GM19351 (cell line): Measurements from ENCODE around the gene NKAP.
"Not testable (repeated sequence)": the region's sequence is repeated elsewhere in the genome, so short reads cannot be mapped to it uniquely, and the experiment has no call there.

Experiments used
- ATAC-seq: cut with Tn5 transposase; IDR thresholded peaks from one replicate; pipeline ENCODE4 v1.9.1; 2021; ENCODE audit warnings: mild to moderate bottlenecking, moderate library complexity; ENCODE audit not compliant: unreplicated experiment

Gene NKAP

GRCh38 chrX:119941336-119941735 lies 2.2 kb downstream of the NKAP start:
- ATAC-seq = no peak

DNA sequence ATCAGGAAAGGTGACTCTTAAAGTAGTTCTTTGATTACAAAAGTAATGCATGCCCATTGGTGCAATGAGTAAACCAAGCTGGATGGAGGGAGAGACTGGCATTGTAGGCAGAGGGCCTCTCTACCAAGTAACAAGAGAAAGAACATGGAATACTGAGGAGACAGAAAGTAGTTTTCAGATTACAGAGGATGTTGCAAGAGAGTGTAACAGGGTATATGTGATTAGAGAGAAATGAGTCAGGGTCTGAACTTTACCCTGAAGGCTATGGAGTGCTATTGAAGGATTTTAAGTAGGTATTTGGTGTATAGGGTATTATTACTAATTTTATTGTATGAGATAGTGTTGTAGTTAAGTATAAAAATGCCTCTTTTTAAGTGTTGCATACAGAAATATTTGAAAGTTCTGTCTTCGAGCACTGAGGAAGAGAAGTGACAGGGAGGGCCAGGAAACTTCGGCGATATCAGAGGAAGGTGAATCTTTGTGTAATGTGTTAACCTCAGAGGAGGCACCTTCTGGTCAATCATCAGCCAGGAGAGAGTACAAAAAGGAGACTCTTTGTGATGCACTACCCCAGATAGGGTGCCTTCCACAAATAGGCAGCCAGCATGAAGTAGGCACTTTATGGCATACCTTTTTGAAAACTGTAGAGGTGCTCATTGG lies 8.2 kb downstream of the NKAP start:
- no peak for ATAC-seq

DNA sequence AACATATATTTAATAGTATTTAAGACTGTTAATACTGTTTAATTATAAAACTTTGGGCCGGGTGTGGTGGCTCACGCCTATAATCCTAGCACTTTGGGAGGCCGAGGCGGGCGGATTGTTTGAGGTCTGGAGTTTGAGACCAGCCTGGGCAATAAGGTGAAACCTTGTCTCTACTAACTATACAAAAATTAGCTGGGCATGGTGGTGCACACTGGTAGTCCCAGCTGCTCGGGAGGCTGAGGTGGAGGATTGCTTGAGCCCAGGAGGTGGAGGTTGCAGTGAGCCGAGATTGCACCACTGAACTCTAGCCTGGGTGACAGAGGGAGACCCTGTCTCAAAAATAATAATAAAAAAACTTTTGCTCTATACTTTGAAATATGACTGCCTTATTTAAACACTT lies 21.2 kb downstream of the NKAP start:
- ATAC-seq = not testable (repeated sequence)

- no peak for ATAC-seq
Measured at GRCh38 chrX:119919835-119920585, 23.5 kb downstream of the NKAP start.

- ATAC-seq = no peak
Measured at GRCh38 chrX:119917877-119918276, 25.7 kb downstream of the NKAP start.

GRCh38 chrX:119916310-119916709 lies 27.2 kb downstream of the NKAP start:
- no peak for ATAC-seq

GRCh38 chrX:119900976-119901375 lies 42.6 kb downstream of the NKAP start:
- ATAC-seq = no peak

DNA sequence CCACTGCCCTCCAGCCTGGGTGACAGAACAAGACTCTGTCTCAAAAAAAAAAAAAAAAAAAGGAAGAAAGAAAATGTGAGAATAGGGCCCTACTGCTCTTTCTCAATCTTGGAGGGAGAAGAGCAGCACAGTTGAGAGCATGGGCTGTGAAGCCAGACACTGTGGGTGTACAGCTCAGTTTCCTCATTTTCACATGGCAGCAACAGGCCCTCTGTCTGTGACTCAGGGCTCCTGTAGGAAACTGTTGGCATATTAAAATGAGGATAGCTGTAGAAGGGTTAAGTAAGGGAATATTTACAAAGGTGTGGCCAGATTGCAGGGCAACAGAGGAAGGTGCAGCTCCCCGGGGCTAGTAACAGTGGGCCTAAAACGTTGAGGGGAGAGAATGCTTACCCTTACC lies 44.4 kb downstream of the NKAP start:
- no peak for ATAC-seq

DNA sequence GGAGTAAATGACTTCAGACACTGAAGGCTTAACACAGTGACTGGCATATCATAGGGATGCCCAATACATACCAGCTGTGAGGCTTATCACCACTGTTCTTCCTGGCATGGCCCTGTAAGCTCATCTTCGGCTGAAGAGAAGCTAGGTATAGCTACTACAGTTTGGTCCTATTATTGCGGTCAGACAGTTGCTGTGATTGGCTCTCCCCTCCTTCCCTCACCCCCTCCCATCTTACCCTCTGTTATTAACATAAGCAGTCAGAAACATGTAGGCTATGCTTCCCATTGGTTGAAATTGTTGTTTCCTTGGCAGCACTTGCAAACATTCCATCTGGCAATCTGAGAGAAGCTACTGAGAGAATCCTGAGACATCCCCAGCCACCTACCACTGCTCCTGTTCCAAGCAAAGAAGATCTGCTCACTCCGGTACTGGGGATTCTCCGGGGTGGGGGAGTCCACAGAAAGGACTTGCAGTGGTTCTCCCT lies 47.7 kb downstream of the NKAP start, which contains the start of gene AKAP14:
Gene AKAP14 (plus strand): TSS at position 51 of the 484 bp plus-strand sequence. CDS start 7,331 bp downstream, outside the sequence.
- ATAC-seq = no peak

DNA sequence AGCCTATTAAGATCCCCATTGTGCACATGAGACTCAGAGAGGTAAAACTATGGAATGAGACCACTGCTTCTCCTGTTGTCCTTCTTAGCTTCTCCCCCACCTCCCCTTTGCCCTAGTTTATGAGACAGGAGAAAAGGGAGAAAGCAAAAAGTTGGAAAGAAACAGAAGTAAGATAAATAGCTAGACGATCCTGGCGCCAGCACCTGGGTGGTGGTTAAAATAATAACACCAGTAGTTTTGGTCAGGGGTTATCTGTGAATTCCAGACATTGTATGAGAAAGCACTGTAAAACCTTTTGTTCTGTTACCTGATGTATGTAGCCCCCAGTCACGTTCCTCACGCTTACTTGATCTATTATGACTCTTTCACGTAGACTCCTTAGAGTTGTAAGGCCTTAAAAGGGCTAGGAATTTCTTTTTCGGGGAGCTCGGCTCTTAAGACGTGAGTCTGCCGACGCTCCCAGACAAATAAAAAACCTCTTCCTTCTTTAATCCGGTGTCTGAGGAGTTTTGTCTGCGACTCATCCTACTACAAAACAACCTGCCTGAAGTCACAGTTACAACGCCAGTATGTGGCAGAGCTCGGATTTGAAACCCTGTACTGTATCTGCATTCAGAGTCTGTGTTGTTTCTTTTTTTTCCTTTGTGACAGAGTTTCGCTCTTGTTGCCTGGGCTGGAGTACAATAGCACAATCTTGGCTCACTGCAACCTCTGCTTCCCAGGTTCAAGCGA lies 51.4 kb downstream of the NKAP start:
- ATAC-seq = not testable (repeated sequence)

DNA sequence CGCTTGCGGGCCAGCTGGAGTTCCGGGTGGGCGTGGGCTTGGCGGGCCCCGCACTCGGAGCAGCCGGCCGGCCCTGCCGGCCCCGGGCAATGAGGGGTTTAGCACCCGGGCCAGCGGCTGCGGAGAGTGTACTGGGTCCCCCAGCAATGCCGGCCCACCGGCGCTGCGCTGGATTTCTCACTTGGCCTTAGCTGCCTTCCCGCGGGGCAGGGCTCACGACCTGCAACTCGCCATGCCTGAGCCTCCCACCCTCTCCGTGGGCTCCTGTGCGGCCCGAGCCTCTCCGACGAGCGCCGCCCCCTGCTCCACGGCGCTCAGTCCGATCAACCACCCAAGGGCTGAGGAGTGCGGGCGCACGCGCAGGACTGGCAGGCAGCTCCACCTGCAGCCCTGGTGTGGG lies 52.9 kb downstream of the NKAP start:
- not testable (repeated sequence) for ATAC-seq

DNA sequence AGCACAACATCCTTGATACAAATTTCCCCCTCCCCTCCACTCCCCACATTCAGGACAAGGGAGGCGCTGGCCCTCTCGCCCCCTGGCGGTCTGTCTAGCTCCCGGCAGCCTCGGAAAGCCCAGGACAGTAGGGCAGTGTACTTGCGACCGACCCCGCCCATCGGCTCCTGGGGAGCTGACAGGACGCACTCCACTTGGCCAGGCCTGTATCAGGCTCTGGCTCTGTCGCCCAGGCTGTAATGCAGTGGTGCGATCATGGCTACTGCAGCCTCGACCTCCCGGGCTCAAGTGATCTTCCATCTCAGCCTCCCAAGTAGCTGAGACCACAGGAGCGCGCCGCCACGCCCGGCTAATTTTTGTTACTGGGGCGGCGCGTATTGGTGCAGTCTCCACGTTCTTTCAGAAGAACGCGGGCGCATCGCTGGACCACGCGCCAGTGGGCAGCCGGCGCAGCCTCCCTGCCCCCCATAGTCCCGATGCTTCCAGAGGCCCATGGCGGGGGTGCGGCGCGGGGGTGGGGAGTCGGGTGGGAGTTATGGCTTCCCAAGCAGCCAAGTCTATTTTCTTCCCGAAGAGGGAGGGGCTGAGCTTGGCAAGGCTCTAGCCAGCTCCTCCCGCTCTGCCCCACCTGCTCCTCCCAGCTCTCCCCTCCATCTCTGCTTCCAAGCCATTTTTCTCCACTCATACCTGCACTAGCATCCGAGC lies 55.7 kb downstream of the NKAP start:
- peak; percentile 89 for ATAC-seq

GRCh38 chrX:119885554-119886428 lies 57.8 kb downstream of the NKAP start:
- ATAC-seq = no peak

DNA sequence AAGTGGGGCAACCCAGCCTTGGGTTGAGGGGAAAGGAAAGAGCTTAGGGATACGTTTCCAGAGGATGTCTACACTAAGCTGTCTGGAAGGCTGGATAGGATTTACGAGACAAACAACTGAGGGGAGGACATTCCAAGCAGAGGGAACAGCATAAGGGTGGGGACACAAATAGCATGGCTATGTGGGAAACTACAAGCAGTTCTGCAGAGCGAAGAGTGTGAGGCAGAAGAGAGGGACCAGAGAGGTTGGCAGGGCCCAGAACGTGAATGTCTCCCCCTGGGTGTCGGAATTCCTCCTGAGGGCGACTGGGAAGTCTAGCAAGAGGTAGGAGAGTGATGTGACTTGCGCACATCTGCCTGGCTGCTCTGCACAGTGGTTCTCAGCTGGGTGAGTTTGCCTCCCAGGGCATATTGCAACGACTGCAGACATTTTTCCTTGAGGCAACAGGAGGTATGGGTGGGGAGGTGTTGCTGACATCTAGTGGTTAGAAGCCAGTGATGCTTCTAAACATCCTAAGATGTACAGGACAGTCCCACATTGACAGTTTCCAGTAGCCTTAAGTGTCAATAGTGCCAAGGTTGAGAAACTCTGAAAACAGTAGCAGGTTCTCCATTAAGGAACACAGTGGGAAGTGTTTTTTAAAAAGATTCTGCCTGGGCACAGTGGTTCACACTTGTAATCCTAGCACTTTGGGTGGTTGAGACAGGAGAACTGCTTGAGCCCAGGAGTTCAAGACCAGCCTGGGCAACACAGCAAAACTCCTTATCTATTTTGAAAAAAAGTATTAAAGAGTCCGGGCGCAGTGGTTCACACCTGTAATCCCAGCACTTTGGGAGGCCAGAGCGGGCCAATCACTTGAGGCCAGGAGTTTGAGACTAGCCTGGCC lies 62.8 kb downstream of the NKAP start:
- peak; percentile 86 for ATAC-seq

DNA sequence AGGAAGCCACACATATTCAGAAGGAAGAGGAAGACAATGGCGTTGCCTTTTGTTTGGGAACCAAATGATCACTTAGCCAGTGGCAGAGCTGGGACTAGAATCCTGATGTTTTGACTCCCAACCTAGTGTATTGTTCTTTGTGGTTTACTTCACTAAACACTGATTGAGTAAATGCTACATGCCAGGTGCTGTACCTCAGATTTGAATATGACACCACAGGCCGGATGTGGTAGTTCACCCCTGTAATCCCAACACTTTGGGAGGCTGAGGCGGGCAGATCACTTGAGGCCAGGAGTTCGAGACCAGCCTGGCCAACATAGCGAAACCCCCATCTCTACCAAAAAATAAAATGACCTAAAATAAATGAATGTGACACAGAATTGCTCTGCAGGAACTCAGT lies 63.5 kb downstream of the NKAP start:
- peak; percentile 61 for ATAC-seq

DNA sequence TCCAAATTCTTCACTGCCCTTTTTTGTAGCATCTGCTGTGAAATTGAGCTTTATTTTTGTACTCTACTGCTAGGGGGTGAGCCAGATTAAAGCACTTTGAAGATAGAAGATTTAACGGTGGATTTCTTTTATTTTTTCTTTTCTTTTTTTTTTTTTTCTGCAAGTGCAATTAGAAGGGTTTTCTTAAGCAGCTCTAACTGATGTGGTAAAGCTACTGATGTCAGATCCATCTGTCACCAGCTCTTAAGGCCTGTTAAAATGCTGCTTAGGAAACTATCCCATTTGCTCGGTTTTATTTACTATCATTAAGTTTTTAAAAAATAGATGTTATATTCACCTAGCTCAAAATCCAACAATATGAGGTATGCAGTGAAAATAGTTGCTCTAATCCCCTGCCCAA lies 64.8 kb downstream of the NKAP start:
- no peak for ATAC-seq

GRCh38 chrX:119871599-119872395 lies 71.8 kb downstream of the NKAP start, which contains the start of the genes NDUFA1 and RNF113A:
NDUFA1 (plus strand) TSS chrX:119871832; CDS start chrX:119871912, 80 bp downstream.
RNF113A (minus strand) TSS chrX:119871733; CDS start chrX:119871613, 120 bp downstream.
- peak; percentile 88 for ATAC-seq

- ATAC-seq = peak; percentile 44
Measured at GRCh38 chrX:119871245-119871598, 72.3 kb downstream of the NKAP start.
